GM18505 (cell line): ENCODE measurements around the gene COQ10B.
"Not testable (repeated sequence)": the region's sequence is repeated elsewhere in the genome, so short reads cannot be mapped to it uniquely, and the experiment has no call there.

Experiments used
- ATAC-seq: cut with Tn5 transposase; IDR thresholded peaks from one replicate; pipeline ENCODE4 v1.9.1; 2021; ENCODE audit not compliant: unreplicated experiment
- POLR2A ChIP-seq: IDR thresholded peaks from 4 replicates; pipeline ENCODE4 v1.6.1; 2011; ENCODE audit warnings: borderline replicate concordance; ENCODE audit not compliant: insufficient read depth, insufficient read length; ENCODE audit errors: extremely low read depth

The COQ10B gene

DNA sequence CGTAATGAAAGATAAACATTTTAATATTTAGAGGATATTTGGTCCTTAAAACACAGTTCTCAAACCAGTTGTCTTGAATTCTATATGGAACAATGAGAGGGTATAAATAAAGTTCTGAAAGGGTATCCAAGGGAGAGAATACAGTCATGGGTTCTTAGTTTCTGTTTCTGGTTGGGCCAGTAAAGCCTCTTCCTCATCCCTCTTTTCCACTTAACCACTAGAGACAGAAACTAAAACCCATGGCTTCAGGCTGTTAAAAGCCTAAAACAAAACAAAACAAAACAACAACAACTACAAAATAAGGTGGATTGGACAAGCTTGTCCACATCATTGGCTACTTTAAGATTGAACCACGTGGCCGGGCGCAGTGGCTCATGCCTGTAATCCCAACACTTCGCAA is 18.8 kb downstream of the COQ10B start:
- TF ChIP-seq POLR2A = no peak
- no peak for ATAC-seq

DNA sequence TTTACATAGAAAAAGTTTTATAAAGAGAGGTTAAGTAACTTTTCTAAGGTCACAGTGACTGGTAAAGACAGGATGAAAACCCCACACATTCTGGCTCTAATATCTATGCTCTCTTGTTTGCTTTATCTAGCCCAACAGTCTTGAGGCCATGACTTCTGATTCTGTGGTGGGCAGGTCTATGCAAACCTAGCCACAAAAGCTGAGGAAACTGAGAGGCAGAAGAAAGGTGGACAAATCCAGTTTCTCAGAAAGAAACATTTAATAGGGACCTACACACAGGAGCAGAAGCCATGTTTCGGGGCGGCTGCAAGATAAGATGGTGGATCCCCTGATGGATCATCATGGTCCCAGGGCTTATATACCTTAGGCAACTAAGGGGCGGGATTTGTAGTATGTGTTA is 24.4 kb downstream of the COQ10B start:
- TF ChIP-seq POLR2A = no peak

DNA sequence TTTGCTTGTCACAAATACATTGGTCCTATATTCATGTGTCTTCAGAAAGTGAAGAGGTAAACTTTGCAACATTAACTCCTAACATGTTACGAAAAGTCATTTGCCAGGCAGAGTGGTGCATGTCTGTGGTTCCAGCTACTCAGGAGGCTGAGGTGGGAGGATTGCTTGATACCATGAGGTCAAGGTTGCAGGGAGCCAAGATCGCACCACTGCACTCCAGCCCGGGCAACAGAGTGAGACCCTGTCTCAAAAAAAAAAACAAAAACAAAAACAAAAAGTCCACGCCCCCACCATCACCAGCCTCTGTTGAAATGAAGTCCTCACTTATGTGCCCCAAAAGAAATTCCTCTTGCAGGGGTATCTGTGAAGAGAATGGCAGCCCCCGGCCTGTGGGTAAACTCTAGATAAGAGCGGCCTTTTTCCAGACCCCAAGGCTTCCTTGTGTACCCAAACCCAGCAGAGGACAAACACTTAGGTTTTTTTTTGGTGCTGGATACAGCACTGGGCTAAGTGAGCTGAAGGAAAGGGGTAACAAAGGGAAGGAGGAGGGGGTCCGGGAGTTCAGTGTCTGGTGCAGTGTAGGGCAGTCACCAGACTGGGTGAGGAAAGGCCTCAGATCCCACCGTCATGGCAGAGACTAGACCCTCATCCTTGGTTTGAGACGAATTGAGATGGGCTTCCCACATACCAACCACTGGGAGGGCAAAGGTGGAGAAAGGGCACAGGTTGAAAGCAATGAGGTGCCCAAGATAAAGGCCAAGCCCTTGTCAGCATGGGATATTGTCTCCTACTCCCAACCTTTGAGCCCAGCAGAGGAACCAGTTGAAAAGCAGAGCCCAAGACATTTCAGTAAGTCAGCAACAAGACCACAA is 27.0 kb downstream of the COQ10B start:
- ATAC-seq = no peak
- TF ChIP-seq POLR2A = no peak

More for the DNA sequence above, 24.4 kb downstream of the COQ10B start:
- no peak for ATAC-seq

DNA sequence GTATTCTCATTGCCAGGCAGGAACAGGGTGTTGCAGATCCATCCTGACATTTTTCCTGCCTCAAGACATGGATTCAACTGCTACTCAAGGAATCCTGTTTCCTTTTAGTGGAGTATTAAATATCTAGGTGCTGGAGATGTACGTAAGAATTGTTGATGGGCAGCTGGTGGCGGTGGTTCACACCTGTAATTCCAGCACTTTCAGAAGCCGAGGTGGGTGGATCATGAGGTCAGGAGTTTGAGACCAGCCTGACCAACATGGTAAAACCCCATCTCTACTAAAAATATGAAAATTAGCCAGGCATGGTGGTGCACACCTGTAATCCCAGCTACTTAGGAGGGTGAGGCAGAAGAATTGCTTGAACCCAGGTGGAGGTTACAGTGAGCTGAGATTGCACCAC is 30.9 kb downstream of the COQ10B start:
- not testable (repeated sequence) for ATAC-seq

DNA sequence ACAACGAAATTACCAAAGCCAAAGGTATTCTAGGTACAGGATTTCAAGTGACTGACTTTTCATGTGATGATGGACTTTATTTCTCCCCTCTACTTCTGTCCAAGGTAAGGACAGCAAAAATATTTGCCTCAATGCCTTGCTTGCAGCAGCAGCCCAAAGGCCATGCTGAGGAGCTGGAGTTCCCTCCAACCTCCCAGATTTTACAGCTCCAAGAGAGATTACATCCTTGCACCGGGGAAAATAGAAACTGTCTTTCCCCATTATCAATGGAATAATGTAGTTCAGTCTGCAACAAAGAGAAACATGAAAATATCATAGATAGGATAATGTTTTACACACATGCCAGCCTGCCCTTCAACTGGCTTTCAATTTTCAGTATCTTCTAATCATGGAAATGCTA is 32.8 kb downstream of the COQ10B start:
- TF ChIP-seq POLR2A = no peak
- no peak for ATAC-seq

DNA sequence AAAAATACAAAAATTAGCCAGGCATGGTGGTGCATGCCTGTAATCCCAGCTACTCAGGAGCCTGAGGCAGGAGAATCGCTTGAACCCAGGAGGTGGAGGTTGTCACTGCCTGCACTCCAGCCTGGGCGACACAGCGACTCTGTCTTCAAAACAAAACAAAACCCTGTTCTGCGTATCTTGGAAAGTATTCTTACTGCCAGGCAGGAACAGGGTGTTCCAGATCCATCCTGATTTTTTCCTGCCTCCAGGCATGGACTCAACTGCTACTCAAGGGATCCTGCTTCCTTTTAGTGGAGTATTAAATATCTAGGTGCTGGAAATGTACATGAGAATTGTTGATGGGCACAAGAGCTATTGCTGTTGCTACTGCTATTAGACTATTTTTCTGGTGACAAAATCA is 34.0 kb downstream of the COQ10B start:
- no peak for ATAC-seq
- TF ChIP-seq POLR2A = no peak

DNA sequence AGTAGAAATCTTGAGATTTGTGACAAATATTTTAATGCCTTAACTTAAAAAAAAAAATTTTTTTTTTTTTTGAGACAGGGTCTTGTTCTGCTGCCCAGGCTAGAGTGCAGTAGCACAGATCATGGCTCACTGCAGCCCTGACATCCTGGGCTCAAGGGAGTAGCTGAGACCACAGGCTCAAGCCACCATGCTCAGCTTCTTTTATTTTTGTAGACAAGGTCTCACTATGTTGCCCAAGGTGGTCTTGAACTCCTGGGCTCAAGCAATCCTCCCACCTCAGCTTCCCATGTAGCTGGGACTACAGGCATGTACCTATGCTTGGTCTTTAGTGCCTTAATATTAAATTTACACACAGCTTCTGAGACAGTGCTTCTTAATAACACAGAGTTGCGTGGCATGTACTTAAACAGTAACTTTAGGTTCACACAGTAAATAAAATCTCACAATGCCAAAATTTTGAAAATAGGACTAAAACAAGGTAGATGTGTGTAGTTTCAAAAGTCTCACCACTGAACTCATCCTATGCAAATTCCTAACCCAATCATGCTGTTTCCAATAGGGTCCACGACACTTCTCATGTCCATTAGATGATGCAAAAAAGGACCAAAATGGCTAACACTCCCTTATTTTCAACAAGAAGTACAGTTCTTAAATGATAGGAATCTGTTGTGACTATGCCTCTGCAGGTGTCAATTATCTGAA is 42.2 kb downstream of the COQ10B start:
- ATAC-seq = no peak
- no peak for TF ChIP-seq POLR2A

DNA sequence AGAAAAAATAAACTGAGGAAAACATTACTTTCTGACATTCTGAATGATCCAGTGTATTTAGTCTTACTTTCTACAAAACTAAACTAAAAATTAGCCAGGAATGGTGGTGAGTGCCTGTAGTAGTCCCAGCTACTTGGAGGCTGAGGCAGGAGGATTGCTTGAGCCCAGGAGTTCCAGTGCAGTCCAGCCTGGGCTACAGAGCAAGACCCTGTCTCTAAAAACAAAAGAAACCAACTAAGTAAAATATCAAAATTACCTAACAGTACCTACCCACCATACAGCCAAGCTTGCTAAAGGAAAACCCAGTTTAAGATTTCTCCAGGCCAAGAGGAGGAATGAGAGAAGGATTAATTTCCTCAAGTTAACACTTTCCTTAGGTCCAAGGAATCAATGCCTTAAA is 43.3 kb downstream of the COQ10B start:
- no peak for TF ChIP-seq POLR2A

DNA sequence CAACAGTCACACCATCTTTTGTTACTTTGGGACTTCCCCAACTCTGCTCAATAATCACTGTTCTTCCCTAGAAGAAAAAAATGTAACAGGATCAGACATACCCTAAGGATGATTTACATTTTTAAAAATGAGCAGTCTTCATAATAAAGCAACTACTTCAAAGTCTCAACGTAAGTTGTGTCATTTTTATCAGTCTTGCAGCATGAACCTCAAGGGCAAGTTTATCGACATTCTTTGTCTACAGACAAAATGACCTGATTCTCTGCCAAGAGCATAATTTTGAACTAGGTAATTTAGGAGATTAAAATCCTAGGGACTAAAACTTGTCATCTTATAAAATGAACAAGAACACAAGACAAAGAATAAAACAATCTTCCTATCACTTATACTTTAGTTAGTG is 44.0 kb downstream of the COQ10B start:
- TF ChIP-seq POLR2A = no peak
- no peak for ATAC-seq

More for the DNA sequence above, 43.3 kb downstream of the COQ10B start:
- ATAC-seq = no peak

DNA sequence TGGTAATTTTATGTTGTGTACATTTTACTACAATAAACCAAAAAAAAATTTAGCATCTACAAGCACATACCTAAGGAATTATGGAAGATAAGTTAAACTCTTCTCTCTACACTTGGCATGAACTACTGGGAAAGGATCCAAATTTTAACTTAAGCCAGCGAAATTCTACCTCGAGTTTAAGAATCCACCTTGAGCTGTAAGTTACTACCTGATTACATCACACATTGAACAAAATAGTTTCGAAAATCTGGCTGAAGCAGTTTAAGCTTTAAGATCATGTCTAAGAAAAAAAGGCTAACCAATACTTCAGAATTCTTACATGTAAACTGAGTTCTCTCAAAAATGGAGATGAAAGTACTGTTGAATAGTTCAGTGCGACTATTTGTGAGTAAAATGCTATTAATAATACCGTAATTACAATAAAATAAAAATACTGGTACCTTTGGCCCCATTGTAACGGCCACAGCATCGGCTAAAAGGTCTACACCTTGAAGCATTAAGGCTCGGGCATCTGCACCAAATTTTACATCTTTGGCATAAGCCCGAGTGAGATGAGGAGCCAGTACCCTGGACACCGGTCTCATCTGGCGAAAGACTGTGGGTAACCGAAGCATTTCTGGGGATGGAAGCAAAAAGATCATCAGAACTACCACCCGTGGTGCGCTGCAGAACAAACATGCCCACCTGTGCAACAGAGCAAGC is 45.0 kb downstream of the COQ10B start:
- TF ChIP-seq POLR2A = no peak
- ATAC-seq = no peak

DNA sequence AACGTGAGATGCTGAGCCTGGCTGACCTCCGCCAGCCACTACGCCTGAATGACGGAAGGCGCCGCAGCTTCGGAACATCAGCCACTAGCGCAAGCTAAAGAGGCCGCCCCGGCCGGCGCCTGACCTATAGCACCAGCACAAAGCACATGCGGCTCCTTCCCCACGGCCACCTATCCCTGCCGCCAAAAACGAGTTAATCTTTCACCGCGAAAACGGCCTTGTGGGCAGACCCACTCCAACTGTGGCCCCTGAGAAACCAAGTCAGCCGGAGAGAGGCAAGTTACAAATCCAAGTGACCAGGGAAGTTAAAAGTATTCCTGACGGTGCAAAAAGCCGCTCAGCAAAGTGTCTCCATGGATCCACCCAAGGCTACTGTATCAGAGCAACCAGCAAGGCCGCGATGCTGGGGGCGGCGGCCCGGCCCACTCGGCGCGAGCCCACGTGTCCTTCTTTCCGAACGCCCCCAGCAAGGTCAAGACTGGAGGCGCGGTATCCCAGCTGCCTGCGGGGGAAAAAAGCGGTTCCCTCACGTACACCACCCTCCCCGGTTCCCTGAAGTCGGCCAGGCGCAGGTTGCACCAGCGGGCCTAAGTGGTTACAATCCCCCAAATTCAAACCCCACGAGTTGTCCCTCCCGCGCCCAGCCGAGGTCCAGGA is 45.7 kb downstream of the COQ10B start:
- TF ChIP-seq POLR2A = no peak
- ATAC-seq = peak; percentile 3

DNA sequence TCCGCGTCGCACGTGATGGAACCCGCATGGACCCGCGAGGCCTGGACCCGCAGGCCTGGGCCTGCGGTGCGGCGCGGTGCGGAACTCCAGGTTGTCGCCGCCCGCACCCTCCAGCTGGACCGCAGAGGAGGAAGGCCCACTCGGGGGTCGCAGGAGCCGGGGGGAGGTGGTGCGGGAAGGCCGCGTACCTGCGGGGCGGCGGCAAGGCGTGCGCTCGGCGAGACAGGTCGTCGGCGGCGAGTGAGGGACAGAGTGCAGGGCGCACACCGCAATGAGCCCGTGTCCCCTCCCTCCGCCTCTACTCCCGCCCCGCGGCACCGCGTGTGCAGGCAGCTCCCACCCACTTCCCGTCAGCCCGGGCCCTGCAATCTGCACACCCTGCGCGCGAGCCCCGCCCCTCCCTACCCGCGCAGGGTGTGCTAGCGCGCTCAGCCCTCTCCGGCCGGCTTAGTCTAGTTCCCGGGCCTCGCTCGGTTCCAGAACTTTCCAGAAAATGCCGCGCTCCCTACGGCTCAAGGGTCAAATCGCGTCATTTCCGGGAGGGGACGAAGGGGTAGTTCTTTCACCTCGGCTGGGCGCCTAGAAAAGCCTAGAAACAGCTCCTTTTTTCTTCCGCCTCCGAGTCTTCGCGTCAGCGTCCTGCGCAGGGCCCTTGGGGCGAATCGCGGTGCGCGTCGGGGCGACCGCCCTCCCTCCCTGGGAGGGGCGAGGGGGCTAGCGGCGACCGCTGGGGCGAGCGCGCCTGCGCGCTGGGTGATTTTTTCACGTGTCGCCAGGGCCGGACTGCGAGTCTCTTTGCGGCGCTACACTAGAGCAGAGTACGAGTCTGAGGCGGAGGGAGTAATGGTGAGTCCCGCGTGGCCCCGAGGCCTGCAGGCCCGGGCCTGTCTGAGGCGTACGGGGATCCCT is 46.5 kb downstream of the COQ10B start, which contains the start of the genes HSPD1 and HSPE1:
TSS of gene HSPD1 (minus strand) at position 247 of the 909 bp plus-strand sequence. CDS start 992 bp downstream, outside the sequence.
TSS of gene HSPE1 (plus strand) at position 786 of the 909 bp plus-strand sequence. CDS start at position 844, 58 bp downstream.
- peak; percentile 82 for ATAC-seq
- TF ChIP-seq POLR2A = peak; percentile 95
